GM18951 (cell line): ENCODE results near the gene MEIS1.

ENCODE experiments used
- POLR2A ChIP-seq: IDR thresholded peaks from 4 replicates; pipeline ENCODE4 v1.6.1; 2011; ENCODE audit warnings: mild to moderate bottlenecking; ENCODE audit not compliant: insufficient read length, insufficient read depth; ENCODE audit errors: extremely low read depth
- in situ Hi-C: fragments of 300-500 bp; cut with MboI; formaldehyde crosslinking; loops from one replicate; pipeline ENCODE4 v1.12.0; 2022; ENCODE audit warnings: low sequenced_read_pairs, mixed read lengths, inconsistent platforms; ENCODE audit not compliant: unreplicated experiment

MEIS1 gene

GRCh38 chr2:66522611-66523376, 87.9 kb downstream of the MEIS1 start:
- no peak for TF ChIP-seq POLR2A
- in situ Hi-C loops: no loop called here

DNA sequence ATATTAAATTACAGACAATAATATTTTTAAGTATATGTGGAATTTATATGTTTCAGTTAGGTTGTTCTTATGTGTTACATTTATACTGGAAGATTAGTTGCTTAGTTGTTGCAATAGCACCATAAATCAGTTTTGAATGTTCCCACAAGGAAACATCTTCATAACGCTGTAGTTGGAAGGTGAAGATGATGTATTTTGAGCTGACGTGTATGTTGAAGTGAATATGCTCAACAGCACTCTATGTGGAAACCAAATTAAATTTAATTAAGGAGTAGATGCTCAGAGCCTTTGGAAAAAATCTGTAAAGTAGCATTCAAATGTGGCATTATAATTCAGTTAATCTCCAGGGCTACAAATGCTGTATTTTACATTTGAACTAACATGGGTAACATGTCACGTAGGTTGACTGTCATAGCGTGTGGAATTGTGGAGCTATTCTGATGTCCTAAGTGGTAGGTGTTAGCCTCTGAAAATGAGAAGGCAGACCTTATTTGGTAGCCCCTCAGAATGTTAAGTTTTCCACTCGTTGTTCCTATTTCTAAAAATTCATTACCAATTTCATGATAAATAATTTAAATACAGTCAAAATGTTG, 88.5 kb downstream of the MEIS1 start:
- in situ Hi-C loops: no loop called here
- TF ChIP-seq POLR2A: no peak

DNA sequence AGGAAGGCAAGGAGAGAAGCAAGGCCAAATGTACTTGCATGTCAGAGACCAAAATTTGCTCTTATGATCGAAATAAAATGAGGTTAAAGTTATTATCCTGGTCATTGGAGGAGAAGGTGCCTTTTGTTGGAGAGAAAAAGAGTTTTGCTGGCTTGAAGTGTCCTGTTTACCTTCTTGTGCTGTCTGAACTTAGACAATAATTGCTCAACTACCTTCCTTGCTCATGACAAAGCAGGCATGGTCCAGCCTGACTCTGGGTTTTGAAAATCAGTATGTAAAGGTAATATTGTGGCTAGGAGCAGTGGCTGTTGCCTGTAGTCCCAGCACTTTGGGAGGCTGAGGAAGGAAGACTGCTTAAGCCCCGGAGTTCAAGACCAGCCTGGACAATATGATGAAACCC, 89.1 kb downstream of the MEIS1 start:
- no peak for TF ChIP-seq POLR2A
- in situ Hi-C loops: no loop called here

- TF ChIP-seq POLR2A: no peak
- in situ Hi-C loops: no loop called here
Observed at GRCh38 chr2:66525606-66526005, 90.7 kb downstream of the MEIS1 start.

DNA sequence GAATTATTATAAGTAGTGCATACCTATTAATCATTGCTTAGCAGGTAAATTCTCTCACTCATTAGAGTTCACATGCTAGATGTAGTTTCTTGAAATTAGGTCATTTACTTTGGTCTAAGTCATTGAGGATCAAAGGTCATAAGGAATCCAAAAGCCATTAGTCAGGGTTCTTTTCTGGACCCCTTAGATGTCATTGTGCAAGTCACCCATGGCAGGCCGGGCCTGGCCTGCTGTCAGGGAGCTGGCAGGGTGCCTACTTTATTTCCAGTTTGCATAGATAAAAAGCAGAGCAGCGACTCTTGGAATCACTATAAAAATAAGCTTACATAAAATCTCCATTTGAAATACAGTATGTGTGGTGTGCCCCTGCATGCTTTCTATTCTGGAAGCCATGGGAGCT, 91.3 kb downstream of the MEIS1 start:
- TF ChIP-seq POLR2A: no peak
- in situ Hi-C loops: no loop called here

DNA sequence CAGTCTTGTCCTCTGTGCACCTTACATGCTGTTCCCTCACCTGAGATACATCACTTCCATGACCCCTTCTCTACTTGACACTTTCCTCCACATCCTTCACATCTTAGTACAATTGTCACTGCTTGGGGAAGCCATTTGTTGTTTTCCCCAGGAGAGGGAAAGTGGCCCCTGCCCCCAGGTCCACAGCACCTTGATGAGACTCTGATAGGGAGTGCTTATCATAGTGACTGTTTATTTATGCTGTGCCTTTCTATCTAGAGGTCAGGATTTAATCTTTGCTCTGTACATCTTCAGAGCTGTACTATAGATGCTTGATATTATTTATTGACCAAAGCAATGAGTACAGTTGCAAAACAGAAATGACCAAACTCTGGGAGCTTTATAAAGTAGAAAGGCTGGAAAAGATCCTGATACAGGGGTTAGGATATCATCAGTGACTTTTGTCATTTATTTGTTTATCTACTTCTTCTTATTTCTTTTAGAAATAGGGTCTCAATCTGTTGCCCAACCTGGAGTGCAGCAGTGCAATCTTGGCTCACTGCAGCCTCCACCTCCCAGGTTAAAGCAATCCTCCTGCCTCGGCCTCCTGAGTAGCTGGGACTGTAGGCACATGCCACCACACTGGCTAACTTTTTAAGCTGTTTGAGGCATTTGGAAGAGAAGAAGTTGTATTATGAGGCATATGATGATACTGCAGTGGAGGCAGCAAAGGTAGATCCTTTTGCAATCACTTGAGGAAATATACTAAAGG, 94.2 kb downstream of the MEIS1 start:
- TF ChIP-seq POLR2A: no peak
- in situ Hi-C loops: no loop called here

- in situ Hi-C loops: no loop called here
- TF ChIP-seq POLR2A: no peak
Observed at GRCh38 chr2:66530651-66531050, 95.7 kb downstream of the MEIS1 start.

DNA sequence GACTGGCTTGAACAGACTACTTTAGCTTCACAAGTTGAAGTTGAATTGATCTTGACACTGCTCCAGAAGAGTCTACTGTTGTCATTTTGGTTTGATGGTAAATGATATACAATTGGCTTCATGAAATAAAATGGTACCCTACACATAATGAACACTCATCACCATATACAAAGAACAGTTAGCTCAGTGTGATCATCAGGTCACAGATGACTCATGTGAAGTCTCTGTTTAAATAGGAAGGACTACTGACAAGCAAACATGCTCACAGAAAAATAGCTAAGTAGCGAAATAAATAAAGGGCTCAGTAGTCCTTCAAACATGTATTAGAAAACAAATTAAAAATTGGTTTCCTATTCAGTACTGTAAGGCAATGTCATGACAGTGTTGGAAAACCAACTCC, 96.2 kb downstream of the MEIS1 start:
- TF ChIP-seq POLR2A: no peak
- in situ Hi-C loops: no loop called here

DNA sequence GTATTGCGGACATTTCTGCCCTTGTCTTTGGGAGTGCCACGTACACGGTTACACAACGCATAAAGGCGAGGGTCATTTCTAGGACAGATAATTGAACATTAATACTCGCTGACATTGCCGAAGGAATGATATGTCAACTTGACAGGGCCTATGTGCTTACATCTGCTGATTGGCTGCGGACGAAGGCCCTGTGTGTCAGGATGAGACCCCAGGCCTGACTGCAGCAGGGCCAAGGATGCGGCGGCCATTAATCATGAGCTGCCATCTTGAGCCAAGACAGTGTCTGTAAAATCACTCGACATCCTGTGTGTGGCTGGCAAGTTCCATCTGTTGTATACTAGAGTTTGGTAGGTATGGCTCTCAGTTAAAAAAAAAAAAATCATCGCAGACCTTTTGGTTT, 96.6 kb downstream of the MEIS1 start:
- no peak for TF ChIP-seq POLR2A
- in situ Hi-C loops: no loop called here

DNA sequence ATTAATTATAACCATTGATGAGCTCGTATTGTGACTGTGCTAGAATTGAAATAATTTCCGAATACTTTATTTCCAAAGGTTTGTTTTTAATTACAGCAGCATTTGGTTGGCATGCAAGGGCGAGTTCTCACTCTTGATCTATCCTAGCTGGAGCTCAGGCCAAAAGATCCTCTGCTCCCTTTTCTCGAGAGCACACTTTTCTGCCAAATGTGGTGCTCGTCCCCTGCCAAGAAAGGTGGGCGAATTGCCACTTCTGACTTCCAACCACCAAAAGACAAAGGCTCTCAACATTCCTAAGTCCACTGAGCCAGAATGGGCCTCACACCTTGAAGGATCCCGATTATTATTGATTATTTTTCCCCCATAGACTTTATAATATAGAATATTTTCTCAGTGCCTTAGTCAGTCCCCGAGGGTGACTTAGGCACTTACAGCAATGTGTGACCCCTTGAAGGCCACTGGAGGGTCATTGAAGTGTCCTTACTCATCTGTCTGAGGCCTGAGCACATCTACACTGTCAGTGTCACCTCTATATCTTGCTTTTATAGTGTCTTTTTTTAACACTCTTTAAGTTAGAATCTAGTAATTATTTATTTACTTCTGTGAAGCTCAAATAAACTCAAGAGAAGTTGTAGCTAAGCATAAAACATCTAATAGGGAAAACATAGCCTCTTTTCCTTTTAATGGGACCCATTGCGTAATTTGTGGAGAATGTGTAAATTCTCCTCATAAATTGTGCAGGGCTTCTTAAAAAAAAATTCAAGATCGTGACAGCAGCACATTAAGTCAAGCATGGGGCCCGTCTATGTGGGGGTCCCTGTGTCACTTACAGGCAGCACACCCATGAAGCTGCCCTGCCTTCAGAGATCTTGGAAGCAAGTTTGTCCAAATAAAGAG, 98.3 kb downstream of the MEIS1 start:
- in situ Hi-C loops: no loop called here
- TF ChIP-seq POLR2A: no peak

- no peak for TF ChIP-seq POLR2A
- in situ Hi-C loops: no loop called here
Observed at GRCh38 chr2:66534461-66534860, 99.5 kb downstream of the MEIS1 start.

- no peak for TF ChIP-seq POLR2A
Observed at GRCh38 chr2:66535574-66536289, 100.8 kb downstream of the MEIS1 start.

DNA sequence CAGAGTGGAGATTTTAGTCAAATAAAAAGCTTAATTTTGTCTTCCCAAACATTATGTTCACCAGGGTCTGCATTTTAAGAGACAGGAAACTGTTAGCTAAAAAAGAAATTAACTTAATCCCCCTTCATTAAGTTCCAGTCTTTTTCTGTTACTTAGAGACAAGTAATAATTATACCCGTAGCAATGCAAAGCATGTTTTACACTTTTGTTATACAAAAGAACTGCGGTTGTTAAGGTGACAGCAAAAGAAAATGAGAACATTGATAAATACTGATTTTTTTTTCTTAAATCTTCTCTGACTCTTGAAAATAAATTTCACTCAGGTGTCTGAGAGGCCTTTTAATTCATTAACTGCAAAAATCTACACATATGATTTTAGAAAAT, 101.4 kb downstream of the MEIS1 start:
- TF ChIP-seq POLR2A: no peak
- in situ Hi-C loops: no loop called here

More at GRCh38 chr2:66535574-66536289, 100.8 kb downstream of the MEIS1 start:
- in situ Hi-C loops: no loop called here

- in situ Hi-C loops: no loop called here
- no peak for TF ChIP-seq POLR2A
Observed at GRCh38 chr2:66536997-66537396, 102.1 kb downstream of the MEIS1 start.
